Upper lobe of left lung (tissue), 6 donors: ENCODE measurements around the gene GNB1L. TPM values are rescaled to one million over a fixed set of nuclear protein-coding genes. Genes with fewer than 3 reads are reported as not detected.

Source experiments
- ATAC-seq, 2 donors: fragments of 200-7000 bp; cut with Tn5 transposase; one replicate each; pipeline ENCODE4 v1.9.1; 2022; ENCODE audit warnings: mild to moderate bottlenecking in 2 of 2, moderate library complexity in 2 of 2; ENCODE audit not compliant: low FRiP score in 2 of 2
- DNase-seq, 2 donors: peaks; one replicate each; pipeline ENCODE4 v3.0.0-alpha.2; 2019 to 2020
- H3K27ac ChIP-seq, 4 donors: fragments of 200-600 bp; sonication (generic); one replicate each; pipeline ENCODE4 v1.5.1; 2016 to 2019
- H3K27me3 ChIP-seq, 4 donors: fragments of 200-600 bp; sonication (generic); one replicate each; pipeline ENCODE4 v1.5.1; 2017 to 2019
- H3K36me3 ChIP-seq, 4 donors: fragments of 200-600 bp; sonication (generic); one replicate each; pipeline ENCODE4 v1.5.1; 2016 to 2019
- H3K4me1 ChIP-seq, 4 donors: fragments of 200-600 bp; sonication (generic); one replicate each; pipeline ENCODE4 v1.5.1; 2018 to 2019
- H3K4me3 ChIP-seq, 4 donors: fragments of 200-600 bp; sonication (generic); one replicate each; pipeline ENCODE4 v1.5.1; 2017 to 2019; ENCODE audit warnings: mild to moderate bottlenecking in 2 of 4, moderate library complexity in 1 of 4
- H3K9me3 ChIP-seq, 4 donors: fragments of 200-600 bp; sonication (generic); one replicate each; pipeline ENCODE4 v1.5.1; 2018 to 2019
- CTCF ChIP-seq, 6 experiments: fragments of 450-650 bp in 4 of 6; fragments of 200-600 bp in 2 of 6; sonication (generic) in 2 of 6; IDR thresholded peaks; one replicate each; pipeline ENCODE4 v1.5.1; 2016 to 2019; ENCODE audit warnings: antibody characterized with exemption in 6 of 6
- EP300 ChIP-seq, 4 donors: sonication (generic); formaldehyde crosslinking; IDR thresholded peaks; one replicate each; pipeline ENCODE4 v1.5.1; 2017; ENCODE audit warnings: antibody characterized with exemption in 4 of 4, control low read depth in 2 of 4
- POLR2A ChIP-seq, 4 donors: fragments of 450-650 bp; IDR thresholded peaks; one replicate each; pipeline ENCODE4 v1.5.1; 2016 to 2017; ENCODE audit warnings: antibody characterized with exemption in 4 of 4, mild to moderate bottlenecking in 2 of 4
- POLR2AphosphoS5 ChIP-seq, 2 donors: sonication (generic); formaldehyde crosslinking; IDR thresholded peaks; one replicate each; pipeline ENCODE4 v1.5.1; 2017; ENCODE audit warnings: antibody characterized with exemption in 2 of 2
- WGBS, 2 donors: methylation state at CpG; one replicate each; pipeline ENCODE4 v1.1.5; 2017 to 2018; 5-methylcytosine and 5-hydroxymethylcytosine counted together
- total RNA-seq, 6 donors: library from RNA; depleted of rRNA in 4 of 6; stranded (reverse); fragments of >200 nt in 4 of 6; gene quantifications; one replicate each; pipeline versions ENCODE4 v1.1.0 to v1.2.1, GENCODE V29; 2016 to 2021
- donor health status: DM: no; HTN: no; CAD: no; lungs with moderate emphysema.
- donor health status: DM: no; HTN: yes; CAD: no; lungs with severe emphysema.

GNB1L gene
- total RNA-seq, 6 donors from 2014 or later = 0.78 to 11.1 (median 6.8) TPM

GRCh38 chr22:19814428-19814827, 40.2 kb downstream of the GNB1L start:
- WGBS, 2 donors = 91% methylated on average over 5 of the region's 5 CpGs
- no peaks in the 10 kb centered on the region for H3K27me3 ChIP-seq
- no peak overlapping the region for H3K27ac ChIP-seq
- H3K9me3 ChIP-seq = no peaks in the 10 kb centered on the region
- DNase-seq (no peak), ATAC-seq (no peak)
- TF ChIP-seq POLR2AphosphoS5 (IDR thresholded peaks at IDR 0.05) (no peak), EP300 (IDR thresholded peaks at IDR 0.05) (no peak), POLR2A (IDR thresholded peaks at IDR 0.05) (no peak), CTCF (IDR thresholded peaks at IDR 0.05) (no peak)
- H3K4me3 ChIP-seq = no peak overlapping the region
- peaks cover 0 to 13% (median 3%) of the 10 kb centered on the region in 4 donors for H3K4me1 ChIP-seq
- no peaks in the 10 kb centered on the region for H3K36me3 ChIP-seq

- no peaks in the 10 kb centered on the region for H3K36me3 ChIP-seq
- H3K4me1 ChIP-seq = peaks cover 0 to 8% (median under 1%) of the 10 kb centered on the region in 4 donors
- WGBS, 2 donors = 95% methylated on average over 11 of the region's 11 CpGs
- DNase-seq (peak in 1 of 2 donors; percentile 9), ATAC-seq (no peak)
- no peaks in the 10 kb centered on the region for H3K9me3 ChIP-seq
- no peak overlapping the region for H3K4me3 ChIP-seq
- no peak overlapping the region for H3K27ac ChIP-seq
- no peak for TF ChIP-seq POLR2A (IDR thresholded peaks at IDR 0.05)
- TF ChIP-seq EP300 (IDR thresholded peaks at IDR 0.05) = no peak
- no peak for TF ChIP-seq POLR2AphosphoS5 (IDR thresholded peaks at IDR 0.05)
- no peak for TF ChIP-seq CTCF (IDR thresholded peaks at IDR 0.05)
- no peaks in the 10 kb centered on the region for H3K27me3 ChIP-seq
Measured at GRCh38 chr22:19812910-19813309, 41.8 kb downstream of the GNB1L start.

GRCh38 chr22:19811811-19812771, 42.6 kb downstream of the GNB1L start:
- no peak overlapping the region for H3K27ac ChIP-seq
- WGBS, 2 donors = 93 to 97% methylated on average over 23 to 31 of the region's 36 CpGs
- no peak for TF ChIP-seq POLR2AphosphoS5 (IDR thresholded peaks at IDR 0.05)
- TF ChIP-seq POLR2A (IDR thresholded peaks at IDR 0.05) = no peak
- TF ChIP-seq EP300 (IDR thresholded peaks at IDR 0.05) = no peak
- no peak for TF ChIP-seq CTCF (IDR thresholded peaks at IDR 0.05)
- ATAC-seq (no peak), DNase-seq (peak in 1 of 2 donors; percentile 77)
- no peaks in the 10 kb centered on the region for H3K9me3 ChIP-seq
- no peak overlapping the region for H3K4me3 ChIP-seq
- H3K4me1 ChIP-seq = peaks cover 0 to under 1% (median 0%) of the 10 kb centered on the region in 4 donors
- H3K27me3 ChIP-seq = no peaks in the 10 kb centered on the region
- H3K36me3 ChIP-seq = no peaks in the 10 kb centered on the region

DNA sequence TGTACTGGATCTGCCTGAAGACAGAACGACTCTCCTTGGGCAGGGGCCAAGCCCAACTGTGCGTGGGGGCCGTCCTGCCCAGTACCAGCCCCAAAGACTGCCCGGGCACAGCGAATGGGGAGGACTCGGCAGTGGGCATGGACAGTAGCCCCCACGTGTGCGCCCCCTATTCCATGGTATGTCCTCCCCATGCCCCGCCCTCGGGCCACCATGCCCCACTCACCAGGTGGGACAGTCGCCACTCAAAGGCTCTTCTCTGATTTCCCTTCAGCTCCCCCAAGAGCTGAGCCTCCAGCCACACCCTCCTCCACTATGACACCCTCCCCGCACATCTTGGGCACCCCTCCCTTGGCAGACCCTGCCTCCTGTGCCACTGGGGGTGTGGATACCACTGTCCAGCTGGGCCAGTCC, 43.5 kb downstream of the GNB1L start:
- no peaks in the 10 kb centered on the region for H3K9me3 ChIP-seq
- TF ChIP-seq POLR2A (IDR thresholded peaks at IDR 0.05) = no peak
- no peak for TF ChIP-seq POLR2AphosphoS5 (IDR thresholded peaks at IDR 0.05)
- no peak for TF ChIP-seq EP300 (IDR thresholded peaks at IDR 0.05)
- no peak for TF ChIP-seq CTCF (IDR thresholded peaks at IDR 0.05)
- no peak for ATAC-seq
- no peaks in the 10 kb centered on the region for H3K27me3 ChIP-seq
- WGBS, 2 donors = 88 to 95% methylated on average over 4 to 12 of the region's 12 CpGs
- H3K4me1 ChIP-seq = peaks cover 0 to 8% (median 2%) of the 10 kb centered on the region in 4 donors
- H3K4me3 ChIP-seq = no peak overlapping the region
- no peak overlapping the region for H3K27ac ChIP-seq
- H3K36me3 ChIP-seq = no peaks in the 10 kb centered on the region
- DNase-seq = peak; percentile 14 to 51
